HG02884 (cell line): ENCODE results near the gene NR2F1-AS1.
"Not testable (repeated sequence)": the region's sequence is repeated elsewhere in the genome, so short reads cannot be mapped to it uniquely, and the experiment has no call there.

Source experiments
- ATAC-seq: cut with Tn5 transposase; IDR thresholded peaks from one replicate; pipeline ENCODE4 v1.9.1; 2021; ENCODE audit warnings: mild to moderate bottlenecking, moderate library complexity; ENCODE audit not compliant: unreplicated experiment

Gene NR2F1-AS1

GRCh38 chr5:93402451-93402850 lies 178.6 kb downstream of the NR2F1-AS1 start:
- ATAC-seq = no peak

- ATAC-seq = no peak
These were observed 179.3 kb downstream of the NR2F1-AS1 start for GRCh38 chr5:93401634-93402213.

GRCh38 chr5:93399675-93400074 lies 181.3 kb downstream of the NR2F1-AS1 start:
- ATAC-seq = no peak

GRCh38 chr5:93395971-93396379 lies 185.0 kb downstream of the NR2F1-AS1 start:
- ATAC-seq = no peak

- no peak for ATAC-seq
These were observed 186.0 kb downstream of the NR2F1-AS1 start for GRCh38 chr5:93395010-93395409.

GRCh38 chr5:93394301-93394700 lies 186.7 kb downstream of the NR2F1-AS1 start:
- ATAC-seq = no peak

- not testable (repeated sequence) for ATAC-seq
These were observed 189.8 kb downstream of the NR2F1-AS1 start for GRCh38 chr5:93391169-93391568.

GRCh38 chr5:93385655-93386054 lies 195.4 kb downstream of the NR2F1-AS1 start:
- no peak for ATAC-seq

GRCh38 chr5:93384995-93385394 lies 196.0 kb downstream of the NR2F1-AS1 start:
- ATAC-seq = no peak

GRCh38 chr5:93384026-93384425 lies 197.0 kb downstream of the NR2F1-AS1 start:
- no peak for ATAC-seq

GRCh38 chr5:93382188-93382825 lies 198.7 kb downstream of the NR2F1-AS1 start:
- no peak for ATAC-seq

- no peak for ATAC-seq
These were observed 200.0 kb downstream of the NR2F1-AS1 start for GRCh38 chr5:93381057-93381456.

GRCh38 chr5:93378073-93378472 lies 202.9 kb downstream of the NR2F1-AS1 start:
- ATAC-seq = no peak

- no peak for ATAC-seq
These were observed 209.1 kb downstream of the NR2F1-AS1 start for GRCh38 chr5:93371893-93372292.

GRCh38 chr5:93364378-93364777 lies 216.6 kb downstream of the NR2F1-AS1 start:
- no peak for ATAC-seq

GRCh38 chr5:93360436-93361088 lies 220.5 kb downstream of the NR2F1-AS1 start:
- no peak for ATAC-seq

GRCh38 chr5:93359960-93360305 lies 221.1 kb downstream of the NR2F1-AS1 start:
- ATAC-seq = no peak
